Left colon (tissue), 2 donors: Measurements from ENCODE around the gene GPC5. TPM values are rescaled to one million over a fixed set of nuclear protein-coding genes. Genes with fewer than 3 reads are reported as not detected.
A peak's percentile ranks its signal among the peaks of the same experiment; 100 is the strongest.

Experiments
- ATAC-seq: fragments of 200-7000 bp; cut with Tn5 transposase; one replicate; pipeline ENCODE4 v1.9.1; 2020; ENCODE audit warnings: mild to moderate bottlenecking, moderate library complexity
- DNase-seq, 2 donors: peaks; one replicate each; pipeline ENCODE4 v3.0.0-alpha.2; 2020
- intact Hi-C, 2 donors: fragments of 100-400 bp; cut with DNase I in 1 of 2; cut with micrococcal nuclease in 1 of 2; formaldehyde crosslinking; loops; one replicate each; pipeline versions ENCODE4 v1.11.2 to v1.14.0; 2022; cut with DNase I, micrococcal nuclease
- total RNA-seq, 2 donors: library from RNA; stranded (reverse); fragmentation: NEBNext Ultra II Directional; extraction: Animal tissue kit (Norgen Biotek cat#: 25700); gene quantifications; one replicate each; pipeline ENCODE4 v1.2.1, GENCODE V29; 2021
- donor health status: DM: no; HTN: no; CAD: no.
- donor health status: DM: yes; HTN: yes; CAD: no.

The GPC5 gene
- total RNA-seq, 2 donors from 2014 or later, result 0.22 to 0.24 TPM

DNA sequence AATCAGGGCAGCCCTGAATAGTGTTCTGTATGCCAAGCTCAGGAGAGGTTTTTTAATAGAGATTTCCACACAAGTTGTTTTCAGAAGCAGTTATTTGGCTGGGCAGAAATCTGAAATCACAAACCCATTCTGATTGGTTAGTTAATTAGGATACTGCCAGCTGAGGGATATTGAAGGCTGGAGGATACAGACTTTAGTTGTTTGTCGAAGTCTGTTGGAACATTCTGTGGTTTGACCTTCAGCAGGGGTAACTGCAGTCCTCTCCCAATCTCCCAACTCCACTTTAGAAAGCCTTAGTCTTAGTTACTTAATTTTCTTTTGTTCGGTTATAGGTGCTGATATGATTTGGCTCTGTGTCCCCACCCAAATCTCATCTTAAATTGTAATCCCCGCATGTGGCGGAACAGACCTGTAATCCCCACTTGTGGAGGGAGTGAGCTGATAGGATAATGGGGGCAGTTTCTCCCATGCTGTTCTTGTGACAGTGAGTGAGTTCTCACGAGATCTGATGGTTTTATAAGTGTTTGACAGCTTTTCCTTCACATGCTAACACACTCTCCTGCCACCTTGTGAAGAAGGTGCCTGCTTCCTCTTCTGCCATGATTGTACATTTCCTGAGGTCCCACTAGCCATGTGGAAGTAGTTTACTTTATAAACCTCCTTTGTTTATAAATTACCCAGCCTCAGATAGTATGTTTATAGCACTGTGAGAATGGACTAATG lies 169.2 kb downstream of the GPC5 start:
- ATAC-seq, result no peak
- intact Hi-C loops, result no loop called here
- DNase-seq, result no peak

GRCh38 chr13:91571681-91572080 lies 173.3 kb downstream of the GPC5 start:
- ATAC-seq, result no peak
- DNase-seq, result no peak
- intact Hi-C loops, result no loop called here

DNA sequence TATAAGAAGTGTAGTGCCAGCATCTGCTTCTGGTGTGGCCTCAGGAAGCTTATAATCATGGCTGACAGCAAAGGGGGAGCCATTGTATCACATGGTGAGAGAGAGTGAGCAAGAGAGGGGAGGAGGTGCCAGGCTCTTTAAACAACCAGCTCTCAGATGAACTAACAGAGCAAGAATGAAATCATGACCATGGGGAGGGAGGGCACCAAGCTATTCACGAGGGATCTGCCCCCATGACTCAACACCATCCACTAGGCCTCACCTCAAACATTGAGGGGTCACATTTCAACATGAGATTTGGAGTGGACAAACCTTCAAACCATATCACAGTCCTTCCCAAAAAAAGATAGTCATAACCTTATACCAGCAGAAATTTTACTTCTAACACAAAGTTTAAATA lies 174.0 kb downstream of the GPC5 start:
- DNase-seq, result no peak
- intact Hi-C loops, result no loop called here
- ATAC-seq, result no peak

DNA sequence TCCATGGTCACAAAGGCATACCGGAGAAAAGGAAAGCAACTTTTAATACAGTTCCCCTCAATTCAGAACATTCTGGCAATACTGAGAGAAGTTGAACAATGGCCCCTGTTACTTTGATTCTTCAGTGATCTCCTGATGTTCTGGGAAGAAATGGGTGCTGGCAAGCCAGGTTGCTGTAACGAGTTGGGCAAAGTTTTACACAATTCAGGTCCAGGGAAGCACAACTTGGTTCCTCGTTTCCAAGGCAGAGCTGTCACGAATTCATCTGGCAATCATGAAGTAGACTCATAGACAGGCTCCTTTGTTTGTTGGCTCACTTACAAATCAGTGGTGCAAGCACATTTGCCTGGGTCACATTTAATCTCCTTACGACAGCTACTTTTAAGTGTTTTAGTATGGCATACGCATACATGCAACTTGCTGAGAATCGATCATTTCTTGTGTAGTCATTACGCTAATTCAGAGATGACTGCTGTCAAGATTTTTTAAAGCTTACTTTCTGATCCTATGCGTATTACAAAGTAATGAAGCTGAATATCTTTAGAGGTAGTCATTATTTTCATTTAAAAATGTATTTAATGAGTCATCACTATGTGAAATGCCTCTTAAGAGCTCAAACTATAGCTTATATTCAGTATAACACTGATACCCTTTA lies 174.7 kb downstream of the GPC5 start:
- intact Hi-C loops, result no loop called here
- no peak for DNase-seq
- ATAC-seq, result no peak

- ATAC-seq (no peak), DNase-seq (no peak)
- intact Hi-C loops, result no loop called here
These were observed 176.3 kb downstream of the GPC5 start for GRCh38 chr13:91574766-91575165.

DNA sequence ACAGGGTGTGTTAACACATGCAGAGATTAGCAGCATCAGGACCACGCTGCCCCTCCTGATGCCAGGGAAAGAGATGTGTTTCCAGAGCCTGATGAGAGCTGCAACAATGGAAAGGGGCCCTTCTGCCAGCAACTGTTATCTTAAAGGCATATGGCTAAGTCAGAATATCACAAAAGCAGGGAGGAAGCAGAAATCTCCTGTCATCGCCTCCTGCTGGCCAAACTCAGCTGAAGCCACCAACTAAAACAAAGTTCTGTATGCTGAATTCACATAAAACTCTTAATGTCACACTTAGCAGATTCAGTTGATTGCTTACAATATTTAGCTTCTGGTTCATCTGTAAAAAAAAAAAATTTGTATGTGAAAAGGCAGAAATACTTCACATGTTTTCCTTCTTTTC lies 178.2 kb downstream of the GPC5 start:
- ATAC-seq, result no peak
- intact Hi-C loops, result no loop called here
- peak in 1 of 2 donors; percentile 16 for DNase-seq

DNA sequence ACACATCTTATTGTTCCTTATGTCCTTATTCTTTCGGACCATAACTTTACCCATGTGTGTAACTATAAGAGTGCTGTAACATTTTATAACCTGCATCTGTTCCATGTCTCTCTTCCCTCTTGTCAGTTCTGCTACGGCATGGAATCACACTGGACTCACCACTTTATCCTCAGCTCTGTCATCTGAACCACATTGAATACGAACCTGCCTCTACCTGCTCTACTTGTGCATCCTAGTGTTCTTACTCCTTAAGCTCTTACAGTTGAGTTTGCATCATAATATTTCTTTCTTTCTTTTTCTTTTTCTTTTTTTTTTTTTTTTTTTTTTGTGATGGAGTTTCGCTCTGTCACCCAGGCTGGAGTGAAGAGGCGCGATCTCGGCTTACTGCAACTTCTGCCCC lies 180.9 kb downstream of the GPC5 start:
- intact Hi-C loops, result no loop called here
- DNase-seq (no peak), ATAC-seq (no peak)

DNA sequence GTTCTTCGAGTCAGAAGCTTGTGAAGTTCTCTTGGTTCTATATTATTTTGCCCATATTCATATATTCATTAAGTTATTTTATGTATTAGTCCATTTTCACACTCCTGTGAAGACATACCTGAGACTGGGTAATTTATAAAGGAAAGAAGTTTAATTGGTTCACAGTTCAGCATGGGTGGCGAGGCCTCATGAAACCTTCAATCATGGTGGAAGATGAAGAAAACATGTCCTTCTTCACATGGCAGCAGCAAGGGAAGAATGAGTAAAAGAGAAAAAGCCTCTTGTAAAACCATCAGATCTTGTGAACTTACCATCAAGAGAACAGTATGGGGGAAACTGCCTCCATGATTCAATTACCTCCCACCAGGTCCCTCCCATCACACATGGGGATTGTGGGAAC lies 182.3 kb downstream of the GPC5 start:
- intact Hi-C loops, result no loop called here
- ATAC-seq, result no peak
- no peak for DNase-seq

- intact Hi-C loops, result no loop called here
- no peak for ATAC-seq
- no peak for DNase-seq
These were observed 188.2 kb downstream of the GPC5 start for GRCh38 chr13:91586609-91587008.

GRCh38 chr13:91588541-91588940 lies 190.1 kb downstream of the GPC5 start:
- no peak for ATAC-seq
- no peak for DNase-seq
- intact Hi-C loops, result no loop called here

DNA sequence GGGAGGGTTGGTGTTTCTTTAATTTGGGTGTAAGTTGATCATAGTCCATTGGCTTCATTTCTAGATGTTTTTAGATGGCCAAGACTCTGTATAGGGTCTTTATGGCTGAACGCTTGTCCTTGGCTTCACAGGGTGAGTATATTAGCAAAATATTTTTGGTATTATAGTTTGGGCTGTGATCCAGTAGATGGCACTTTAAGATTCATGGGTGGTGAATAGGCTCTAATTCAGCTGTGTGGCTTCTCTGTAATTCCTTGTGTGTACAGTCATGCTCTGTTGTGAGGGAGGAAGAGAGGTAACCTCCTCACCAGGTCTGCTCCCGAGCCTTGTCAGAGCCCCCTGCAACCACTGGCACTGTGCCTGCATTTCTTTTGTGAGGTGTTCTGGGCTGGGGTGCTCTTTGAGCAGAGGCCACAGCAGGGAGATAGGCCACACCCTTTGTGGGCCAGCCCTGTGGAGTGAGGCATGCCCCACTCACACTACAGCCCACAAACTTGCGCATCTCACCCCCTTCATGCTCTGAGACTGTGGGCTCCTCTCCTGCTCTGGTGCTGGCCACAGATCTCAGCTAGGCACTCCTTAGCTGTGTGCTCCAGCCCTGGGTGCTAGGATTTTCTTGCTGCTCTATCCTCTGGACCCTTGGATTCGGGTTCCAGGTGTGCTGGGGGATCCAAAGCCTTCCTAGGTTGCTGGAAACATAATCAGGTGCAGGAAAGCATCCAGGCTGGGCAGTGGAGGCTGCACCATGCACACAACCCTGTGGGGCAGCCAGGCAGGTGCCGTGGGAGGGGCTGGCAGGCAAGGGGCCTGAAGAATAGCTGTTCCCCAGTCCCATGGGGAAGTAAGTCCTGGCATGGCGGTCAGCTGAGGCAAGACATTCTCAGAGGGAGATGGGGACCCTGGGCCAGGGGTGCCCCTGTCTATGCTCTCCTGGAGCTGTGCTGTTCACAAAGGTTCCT lies 193.9 kb downstream of the GPC5 start:
- intact Hi-C loops, result no loop called here
- no peak for ATAC-seq
- no peak for DNase-seq

- intact Hi-C loops, result no loop called here
- DNase-seq (no peak), ATAC-seq (no peak)
These were observed 195.0 kb downstream of the GPC5 start for GRCh38 chr13:91593456-91593855.

DNA sequence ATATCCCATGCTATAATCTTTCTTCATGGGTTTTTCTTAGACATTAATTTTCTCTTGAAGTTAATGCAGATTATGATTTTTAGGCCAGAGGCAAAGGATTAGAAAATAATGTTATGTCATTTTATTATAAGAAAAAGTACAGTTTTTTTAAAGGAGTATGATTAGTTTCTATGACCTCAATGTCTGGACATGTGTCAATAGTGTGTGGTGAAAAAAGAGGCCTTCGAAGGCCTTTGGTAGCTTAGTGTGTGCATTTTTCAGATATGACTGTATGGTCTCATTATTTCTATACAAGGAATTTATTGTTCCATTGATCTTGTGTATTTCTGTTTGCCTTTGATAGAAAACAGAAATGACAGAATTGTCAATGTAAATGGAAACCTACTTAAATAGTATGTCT lies 195.6 kb downstream of the GPC5 start:
- intact Hi-C loops, result no loop called here
- DNase-seq (no peak), ATAC-seq (no peak)

DNA sequence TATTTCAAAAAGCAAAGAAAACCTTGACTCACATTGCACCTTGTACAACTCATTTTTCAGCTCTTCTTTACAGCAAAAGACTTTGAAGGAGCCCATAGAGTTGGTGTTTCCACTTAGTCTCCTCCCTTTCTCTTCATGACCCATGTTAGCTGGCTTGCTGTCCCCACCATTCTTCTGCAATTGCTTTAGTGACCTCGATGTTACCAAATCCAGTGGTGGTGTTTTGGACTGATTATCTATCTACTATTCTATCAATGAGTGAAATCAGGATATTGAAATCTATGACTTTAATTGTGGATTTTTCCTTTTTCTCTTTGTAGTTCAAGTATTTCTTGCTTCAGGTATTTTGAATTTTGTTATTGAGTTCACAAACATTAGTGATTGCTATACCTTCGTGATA lies 197.3 kb downstream of the GPC5 start:
- ATAC-seq, result no peak
- intact Hi-C loops, result no loop called here
- no peak for DNase-seq

DNA sequence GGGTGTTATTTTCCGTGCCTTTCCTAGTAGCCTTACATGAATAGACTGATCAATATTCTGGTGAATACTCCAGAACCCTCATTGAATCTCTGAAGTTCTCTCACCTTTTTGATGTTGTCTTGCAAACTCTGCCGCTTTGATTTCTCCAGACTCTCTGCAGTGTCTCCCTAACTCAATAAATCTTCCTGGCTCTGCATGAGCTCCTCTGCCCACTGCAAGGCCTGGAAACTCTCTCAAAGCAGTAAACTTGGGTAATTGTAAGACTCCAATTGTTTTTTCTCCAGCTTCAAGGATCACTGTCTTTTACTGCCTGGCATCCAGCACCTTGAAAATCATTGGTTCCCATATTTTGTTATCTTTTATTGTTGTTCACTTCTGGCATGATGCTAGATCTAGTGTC lies 198.4 kb downstream of the GPC5 start:
- no peak for ATAC-seq
- DNase-seq, result no peak
- intact Hi-C loops, result no loop called here

GRCh38 chr13:91598655-91599054 lies 200.2 kb downstream of the GPC5 start:
- no peak for DNase-seq
- no peak for ATAC-seq
- intact Hi-C loops, result no loop called here

GRCh38 chr13:91601273-91601672 lies 202.9 kb downstream of the GPC5 start:
- no peak for DNase-seq
- ATAC-seq, result no peak
- intact Hi-C loops, result no loop called here

GRCh38 chr13:91601807-91602206 lies 203.4 kb downstream of the GPC5 start:
- ATAC-seq, result no peak
- intact Hi-C loops, result no loop called here
- no peak for DNase-seq

GRCh38 chr13:91609353-91609752 lies 210.9 kb downstream of the GPC5 start:
- ATAC-seq, result no peak
- DNase-seq, result no peak
- intact Hi-C loops, result no loop called here

- DNase-seq (no peak), ATAC-seq (no peak)
- intact Hi-C loops, result no loop called here
These were observed 219.9 kb downstream of the GPC5 start for GRCh38 chr13:91618315-91618714.
